B cell (primary cell): Measurements from ENCODE around the gene NATD1. TPM values are rescaled to one million over a fixed set of nuclear protein-coding genes. Genes with fewer than 3 reads are reported as not detected.
A peak's percentile ranks its signal among the peaks of the same experiment; 100 is the strongest.

ENCODE experiments used
- ATAC-seq: fragments of 200-7000 bp; cut with Tn5 transposase; one replicate; pipeline ENCODE4 v1.10.0; 2021; ENCODE audit warnings: low read depth, mild to moderate bottlenecking, moderate number of reproducible peaks, moderate library complexity
- CTCF ChIA-PET: fragments of 350-600 bp; sonication (Branson Sonifier 250); formaldehyde crosslinking; loops from one replicate; lab custom pipeline; 2021; ENCODE audit warnings: antibody characterized with exemption, inconsistent platforms; lab: Charles Lee
- POLR2A ChIA-PET: fragments of 350-600 bp; sonication (Branson Sonifier 250); formaldehyde crosslinking; loops from one replicate; lab custom pipeline; 2021; ENCODE audit warnings: antibody characterized with exemption; lab: Charles Lee
- DNase-seq: peaks from one replicate; pipeline ENCODE4 v3.0.0; 2013
- H2AFZ ChIP-seq: 2 replicates; pipeline ENCODE4 v1.6.1; 2012; ENCODE audit warnings: mild to moderate bottlenecking, low read depth, low read length; ENCODE audit not compliant: insufficient read depth, poor library complexity, severe bottlenecking
- H3K27ac ChIP-seq, 2 donors: 1 replicate in 1 of 2; 2 replicates in 1 of 2; pipeline ENCODE4 v1.5.1; 2012 to 2013; ENCODE audit warnings: low read length in 2 of 2, mild to moderate bottlenecking in 2 of 2, moderate library complexity in 1 of 2
- H3K27me3 ChIP-seq, 4 experiments: fragments of 200-600 bp in 1 of 4; sonication (generic) in 1 of 4; replicated peaks in 1 of 4; 1 replicate in 2 of 4; 2 replicates in 2 of 4; pipeline versions ENCODE4 v1.6.1 to v1.7.0; 2013 to 2016; ENCODE audit warnings: low read length in 3 of 4, mild to moderate bottlenecking in 2 of 4, mixed read lengths in 1 of 4, moderate library complexity in 1 of 4; ENCODE audit not compliant: insufficient read depth in 4 of 4, control insufficient read depth in 3 of 4; ENCODE audit errors: control extremely low read depth in 1 of 4
- H3K36me3 ChIP-seq, 2 experiments: replicated peaks in 1 of 2; 1 replicate in 1 of 2; 2 replicates in 1 of 2; pipeline versions ENCODE4 v1.6.1 to v1.7.1; 2013; ENCODE audit warnings: low read length in 1 of 2; ENCODE audit not compliant: insufficient read depth in 2 of 2, control insufficient read depth in 1 of 2; ENCODE audit errors: control extremely low read depth in 1 of 2, extremely low read depth in 1 of 2
- H3K4me1 ChIP-seq, 2 donors: fragments of 200-600 bp in 1 of 2; sonication (generic) in 1 of 2; 1 replicate in 1 of 2; 2 replicates in 1 of 2; pipeline versions ENCODE4 v1.5.1 to v1.6.1; 2013 to 2017; ENCODE audit warnings: low read length in 2 of 2; ENCODE audit not compliant: control insufficient read depth in 2 of 2, insufficient read depth in 2 of 2
- H3K4me2 ChIP-seq: replicated peaks from 2 replicates; pipeline ENCODE3; 2012; ENCODE audit warnings: mild to moderate bottlenecking, low read depth, low read length; ENCODE audit not compliant: poor library complexity, severe bottlenecking
- H3K4me3 ChIP-seq, 5 experiments: fragments of 200-600 bp in 1 of 5; sonication (generic) in 1 of 5; 1 replicate in 3 of 5; 2 replicates in 2 of 5; pipeline versions ENCODE4 v1.5.1 to v1.7.0; 2011 to 2016; ENCODE audit warnings: low read length in 4 of 5, mild to moderate bottlenecking in 4 of 5, low read depth in 2 of 5, control low read depth in 1 of 5, moderate library complexity in 1 of 5; ENCODE audit not compliant: insufficient read depth in 1 of 5; ENCODE audit errors: control extremely low read depth in 1 of 5, extremely low read depth in 1 of 5
- H3K79me2 ChIP-seq: fragments of 200-600 bp; sonication (generic); one replicate; pipeline ENCODE4 v1.6.0; 2016; ENCODE audit warnings: low read length; ENCODE audit not compliant: control insufficient read depth, insufficient read depth
- H3K9ac ChIP-seq: fragments of 200-600 bp; sonication (generic); 2 replicates; pipeline ENCODE4 v1.6.1; 2017; ENCODE audit warnings: mild to moderate bottlenecking, low read length, moderate library complexity
- H3K9me3 ChIP-seq, 3 donors: one replicate each; pipeline versions ENCODE4 v1.6.1 to v1.7.1; 2013; ENCODE audit warnings: low read length in 2 of 3; ENCODE audit not compliant: control insufficient read depth in 2 of 3, insufficient read depth in 1 of 3; ENCODE audit errors: control extremely low read depth in 1 of 3
- H4K20me1 ChIP-seq: 2 replicates; pipeline ENCODE4 v1.6.0; 2012; ENCODE audit warnings: mild to moderate bottlenecking, low read length; ENCODE audit not compliant: insufficient read depth, control insufficient read depth, poor library complexity, severe bottlenecking
- H3K27ac Mint-ChIP-seq: one replicate; pipeline ENCODE4 v1.8.0; 2021; ENCODE audit warnings: mixed read lengths
- H3K27me3 Mint-ChIP-seq: one replicate; pipeline ENCODE4 v1.8.0; 2021; ENCODE audit warnings: mixed read lengths
- H3K4me1 Mint-ChIP-seq: one replicate; pipeline ENCODE4 v1.8.0; 2021; ENCODE audit warnings: mixed read lengths
- H3K4me3 Mint-ChIP-seq: one replicate; pipeline ENCODE4 v1.8.0; 2021; ENCODE audit warnings: mixed read lengths
- H3K9me3 Mint-ChIP-seq: one replicate; pipeline ENCODE4 v1.8.0; 2022; ENCODE audit warnings: mixed read lengths; ENCODE audit not compliant: insufficient read depth
- CTCF ChIP-seq: fragments of 200-600 bp; IDR thresholded peaks from one replicate; pipeline ENCODE4 v1.8.0; 2022; ENCODE audit warnings: antibody characterized with exemption, mild to moderate bottlenecking
- EZH2 ChIP-seq: IDR thresholded peaks from 2 replicates; pipeline ENCODE4 v1.6.1; 2012; ENCODE audit warnings: borderline replicate concordance, low read depth, mild to moderate bottlenecking, moderate library complexity, low read length; ENCODE audit not compliant: insufficient read depth, poor library complexity, severe bottlenecking
- WGBS: methylation state at CpG from one replicate; pipeline ENCODE4 v1.1.5; 2013; ENCODE audit warnings: missing lambda C conversion rate; ENCODE audit not compliant: insufficient coverage; 5-methylcytosine and 5-hydroxymethylcytosine counted together
- intact Hi-C: fragments of 100-400 bp; cut with micrococcal nuclease; formaldehyde crosslinking; loops from one replicate; pipeline ENCODE4 v1.10.0; 2022
- polyA plus RNA-seq: library from polyadenylated mRNA; depleted of rRNA; stranded (reverse); fragments of >200 nt; gene quantifications from 2 replicates; pipeline ENCODE4 v1.2.3, GENCODE V29; 2012
- total RNA-seq, 2 donors: library from RNA; stranded (reverse); fragments of 120-200 nt in 1 of 2; gene quantifications; 1 replicate in 1 of 2; 2 replicates in 1 of 2; pipeline versions ENCODE4 v1.2.3 to v1.2.4, GENCODE V29; 2013 to 2022

Gene NATD1
- total and polyA plus RNA-seq, 2 donors (not counting 1 experiment from before 2014, with no cell fraction given) = 2.0 to 6.7 TPM

GRCh38 chr17:21211825-21212479, 41.3 kb downstream of the NATD1 start:
- peak overlapping the region; percentile 97 for H3K9ac ChIP-seq

More at GRCh38 chr17:21211825-21212479, 41.3 kb downstream of the NATD1 start:
- peak overlapping the region; percentile 93 for H3K4me3 Mint-ChIP-seq
- ChIA-PET CTCF (interaction anchor here (1.2 kb wide), 1 partner anchor 41 kb away, joined by 3 read pairs; the partner anchor contains the start of gene NATD1), POLR2A (no interaction called here)
- no peak overlapping the region for H2AFZ ChIP-seq
- intact Hi-C loops = no loop called here
- peaks cover 68% of the 10 kb centered on the region for H4K20me1 ChIP-seq
- peaks cover 31 to 37% of the 10 kb centered on the region in 2 donors for H3K4me1 ChIP-seq
- H3K27me3 Mint-ChIP-seq = no peaks in the 10 kb centered on the region
- no peak overlapping the region for H3K27ac ChIP-seq
- no peaks in the 10 kb centered on the region for H3K9me3 Mint-ChIP-seq
- ATAC-seq (no peak), DNase-seq (no peak)
- WGBS = 81% methylated on average over 5 of the region's 9 CpGs
- TF ChIP-seq CTCF = no peak
- TF ChIP-seq EZH2 = no peak
- H3K4me3 ChIP-seq = no peak overlapping the region
- H3K36me3 ChIP-seq = peaks cover 0 to 27% of the 10 kb centered on the region in 2 experiments
- no peaks in the 10 kb centered on the region for H3K9me3 ChIP-seq
- H3K27me3 ChIP-seq = no peaks in the 10 kb centered on the region
- H3K27ac Mint-ChIP-seq = no peak overlapping the region
- peak overlapping the region; percentile 94 for H3K4me2 ChIP-seq
- peaks cover 91% of the 10 kb centered on the region for H3K79me2 ChIP-seq
- H3K4me1 Mint-ChIP-seq = peaks cover 52% of the 10 kb centered on the region
